Motor neuron (in vitro differentiated cells): ENCODE measurements around the gene TUBG2. TPM values are rescaled to one million over a fixed set of nuclear protein-coding genes. Genes with fewer than 3 reads are reported as not detected.
"Not testable (repeated sequence)": the region's sequence is repeated elsewhere in the genome, so short reads cannot be mapped to it uniquely, and the experiment has no call there.

Experiments
- ATAC-seq, 8 experiments: fragments of 200-7000 bp; cut with Tn5 transposase; replicated peaks in 6 of 8; 2 replicates each; pipeline ENCODE4 v1.8.0; 2021; ENCODE audit warnings: mild to moderate bottlenecking in 8 of 8, moderate library complexity in 8 of 8
- H3K27ac ChIP-seq, 2 donors: fragments of 250-450 bp; sonication (Bioruptor Pico); 2 replicates each; pipeline ENCODE4 v1.9.0; 2021; ENCODE audit warnings: antibody characterized with exemption in 2 of 2, mild to moderate bottlenecking in 2 of 2, moderate library complexity in 1 of 2
- H3K4me1 ChIP-seq, 2 donors: fragments of 250-450 bp; sonication (Bioruptor Pico); replicated peaks in 1 of 2; 2 replicates each; pipeline ENCODE4 v1.6.1; 2021; ENCODE audit warnings: antibody characterized with exemption in 2 of 2, mild to moderate bottlenecking in 2 of 2, moderate library complexity in 1 of 2
- H3K4me3 ChIP-seq, 5 donors: fragments of 250-450 bp; sonication (Bioruptor Pico); 2 replicates each; pipeline ENCODE4 v1.9.0; 2021; ENCODE audit warnings: antibody characterized with exemption in 5 of 5, mild to moderate bottlenecking in 5 of 5, moderate library complexity in 4 of 5
- WGBS, 10 experiments: fragments of 450-650 bp; shearing (Covaris generic); methylation state at CpG; one replicate each; pipeline ENCODE4 v1.0.0; 2022; 5-methylcytosine and 5-hydroxymethylcytosine counted together
- in situ Hi-C, 9 experiments: fragments of 400-800 bp; cut with MboI; loops; one replicate each; pipeline ENCODE4 v1.15.0; 2021; ENCODE audit warnings: low sequenced_read_pairs in 9 of 9, low pct_unique_long_range_greater_than_20kb in 2 of 9; ENCODE audit not compliant: unreplicated experiment in 9 of 9
- total RNA-seq, 8 experiments: library from RNA; unstranded; fragments of 300-600 nt; gene quantifications; 2 replicates each; pipeline versions ENCODE4 v1.2.3 to v1.2.4, GENCODE V29; 2022

TUBG2 gene
- total RNA-seq, 8 experiments from 2014 or later, result 7.1 to 26.7 (median 16.0) TPM

GRCh38 chr17:42629411-42630009 lies 29.6 kb upstream of the TUBG2 start:
- Histone ChIP-seq H3K4me3 (no peak overlapping the region), H3K27ac (no peak overlapping the region), H3K4me1 (no peaks in the 10 kb centered on the region)
- ATAC-seq, result no peak
- 31 to 100% (median 60%) methylated on average over 1 to 3 of the region's 3 CpGs; no CpG with 5 or more reads in 1 of the 10 experiments for WGBS, 10 experiments
- in situ Hi-C loops, result no loop called here

GRCh38 chr17:42632949-42633444 lies 26.1 kb upstream of the TUBG2 start:
- no peak for ATAC-seq
- H3K27ac ChIP-seq, result no peak overlapping the region
- WGBS, 10 experiments, result 47 to 100% (median 60%) methylated on average over 1 to 5 of the region's 9 CpGs; no CpG with 5 or more reads in 2 of the 10 experiments
- H3K4me3 ChIP-seq, result no peak overlapping the region
- no peaks in the 10 kb centered on the region for H3K4me1 ChIP-seq
- in situ Hi-C loops, result no loop called here

GRCh38 chr17:42639525-42640113 lies 19.5 kb upstream of the TUBG2 start:
- WGBS, 10 experiments, result 68 to 100% (median 89%) methylated on average over 1 to 6 of the region's 7 CpGs; no CpG with 5 or more reads in 2 of the 10 experiments
- ATAC-seq, result no peak
- Histone ChIP-seq H3K4me1 (peaks cover 0 to 8% of the 10 kb centered on the region in 2 donors), H3K27ac (no peak overlapping the region), H3K4me3 (no peak overlapping the region)
- in situ Hi-C loops, result no loop called here

GRCh38 chr17:42640121-42640520 lies 19.0 kb upstream of the TUBG2 start:
- in situ Hi-C loops, result no loop called here
- Histone ChIP-seq H3K27ac (no peak overlapping the region), H3K4me1 (peaks cover 0 to 8% of the 10 kb centered on the region in 2 donors), H3K4me3 (no peak overlapping the region)
- WGBS, 10 experiments, result 40 to 93% (median 80%) methylated on average over 1 to 4 of the region's 4 CpGs; no CpG with 5 or more reads in 1 of the 10 experiments
- no peak for ATAC-seq

GRCh38 chr17:42642336-42642735 lies 16.7 kb upstream of the TUBG2 start:
- peak in 5 of 8 experiments; percentile 50 to 85 (median 72) for ATAC-seq
- Histone ChIP-seq H3K4me1 (peaks cover 0 to 8% of the 10 kb centered on the region in 2 donors), H3K27ac (no peak overlapping the region), H3K4me3 (no peak overlapping the region)
- WGBS, 10 experiments, result 0 to 33% (median 27%) methylated on average over 1 to 2 of the region's 2 CpGs; no CpG with 5 or more reads in 6 of the 10 experiments
- in situ Hi-C loops, result no loop called here

GRCh38 chr17:42647778-42648177 lies 11.3 kb upstream of the TUBG2 start:
- WGBS, 10 experiments, result 83 to 100% (median 94%) methylated on average over 1 to 5 of the region's 5 CpGs; no CpG with 5 or more reads in 1 of the 10 experiments

GRCh38 chr17:42651392-42651791 lies 7.7 kb upstream of the TUBG2 start:
- peaks cover 0 to 6% of the 10 kb centered on the region in 2 donors for H3K4me1 ChIP-seq
- H3K4me3 ChIP-seq, result no peak overlapping the region
- in situ Hi-C loops, result no loop called here
- ATAC-seq, result no peak
- WGBS, 10 experiments, result 0 to 100% (median 76%) methylated on average over 1 to 3 of the region's 4 CpGs; no CpG with 5 or more reads in 4 of the 10 experiments
- H3K27ac ChIP-seq, result no peak overlapping the region

More at GRCh38 chr17:42647778-42648177, 11.3 kb upstream of the TUBG2 start:
- ATAC-seq, result no peak
- no peak overlapping the region for H3K4me3 ChIP-seq
- no peak overlapping the region for H3K27ac ChIP-seq
- in situ Hi-C loops, result no loop called here
- peaks cover 0 to under 1% of the 10 kb centered on the region in 2 donors for H3K4me1 ChIP-seq

- WGBS, 10 experiments, result 2 to 94% (median 50%) methylated on average over 1 to 14 of the region's 42 CpGs; no CpG with 5 or more reads in 1 of the 10 experiments
- H3K4me1 ChIP-seq, result peaks cover 0 to 6% of the 10 kb centered on the region in 2 donors
- peak in 6 of 8 experiments; percentile 26 to 90 (median 60) for ATAC-seq
- in situ Hi-C loops, result no loop called here
- H3K4me3 ChIP-seq, result no peak overlapping the region
- H3K27ac ChIP-seq, result no peak overlapping the region
Measured at GRCh38 chr17:42653179-42654124, 5.6 kb upstream of the TUBG2 start.

- 0 to 100% (median 70%) methylated on average over 1 to 2 of the region's 2 CpGs; no CpG with 5 or more reads in 2 of the 10 experiments for WGBS, 10 experiments
- ATAC-seq, result no peak
- H3K4me3 ChIP-seq, result no peak overlapping the region
- H3K27ac ChIP-seq, result no peak overlapping the region
- peaks cover 5 to 11% of the 10 kb centered on the region in 2 donors for H3K4me1 ChIP-seq
- in situ Hi-C loops, result no loop called here
Measured at GRCh38 chr17:42655528-42655927, 3.6 kb upstream of the TUBG2 start.

- in situ Hi-C loops, result no loop called here
- WGBS, 10 experiments, result 60 to 100% (median 93%) methylated on average over 2 to 9 of the region's 9 CpGs
- Histone ChIP-seq H3K27ac (no peak overlapping the region), H3K4me1 (peaks cover 7 to 16% of the 10 kb centered on the region in 2 donors), H3K4me3 (no peak overlapping the region)
- ATAC-seq, result no peak
Measured at GRCh38 chr17:42657824-42658588, 1.1 kb upstream of the TUBG2 start.

GRCh38 chr17:42659932-42660274 lies 819 bp downstream of the TUBG2 start:
- WGBS, 10 experiments, result no CpG with 5 or more reads among the region's 14 CpGs
- peak in 7 of 8 experiments; percentile 1 to 29 (median 13) for ATAC-seq
- in situ Hi-C loops, H3K27ac ChIP-seq, H3K4me1 ChIP-seq: not testable (repeated sequence)
- peak overlapping the region; percentile 33 to 50 (median 48) for H3K4me3 ChIP-seq

GRCh38 chr17:42660692-42661345 lies 1.7 kb downstream of the TUBG2 start:
- 9 to 100% (median 83%) methylated on average over 1 to 6 of the region's 7 CpGs for WGBS, 10 experiments
- Histone ChIP-seq H3K4me1 (peaks cover 7 to 10% of the 10 kb centered on the region in 2 donors), H3K4me3 (peak overlapping the region in 1 of 5 donors; percentile 16), H3K27ac (no peak overlapping the region)
- ATAC-seq, result peak in 2 of 8 experiments; percentile 22 to 31
- in situ Hi-C loops, result no loop called here
